K562 (cell line): ENCODE data around the gene ZBTB9. TPM values are rescaled to one million over a fixed set of nuclear protein-coding genes. Genes with fewer than 3 reads are reported as not detected.
A peak's percentile ranks its signal among the peaks of the same experiment; 100 is the strongest.

Experiments
- BCOR ChIP-seq: fragments of 450-650 bp; IDR thresholded peaks from 2 replicates; pipeline ENCODE4 v1.6.1; 2016
- CHD2 ChIP-seq: IDR thresholded peaks from 2 replicates; pipeline ENCODE4 v1.6.1; 2011; ENCODE audit warnings: low read depth, low read length
- DMBX1 ChIP-seq: fragments of 250-450 bp; sonication (Bioruptor Pico); IDR thresholded peaks from 2 replicates; pipeline ENCODE4 v1.8.0; 2022; ENCODE audit warnings: inconsistent platforms, mild to moderate bottlenecking, moderate library complexity, borderline replicate concordance
- ELF1 ChIP-seq: fragments of 200-800 bp; sonication (Bioruptor generic); IDR thresholded peaks from 2 replicates; pipeline ENCODE4 v1.6.1; 2016; ENCODE audit warnings: missing genetic modification characterization, missing compliant biosample characterization
- ETS1 ChIP-seq: conservative IDR thresholded peaks from 2 replicates; pipeline ENCODE4 v1.6.1; 2011; ENCODE audit warnings: low read depth, mild to moderate bottlenecking, low read length; ENCODE audit not compliant: control insufficient read depth
- FOXK1 ChIP-seq: sonication (generic); formaldehyde crosslinking; IDR thresholded peaks from 2 replicates; pipeline ENCODE4 v1.8.0; 2022; ENCODE audit warnings: missing genetic modification reagents, mild to moderate bottlenecking, borderline replicate concordance
- GABPA ChIP-seq: fragments of 200-800 bp; sonication (Bioruptor generic); conservative IDR thresholded peaks from 2 replicates; pipeline ENCODE4 v1.6.1; 2016; ENCODE audit warnings: low read depth, missing genetic modification characterization, missing compliant biosample characterization
- HINFP ChIP-seq: fragments of 450-650 bp; conservative IDR thresholded peaks from 2 replicates; pipeline ENCODE4 v1.6.1; 2016; ENCODE audit warnings: missing genetic modification characterization, low read depth, mild to moderate bottlenecking, control low read depth, missing compliant biosample characterization
- MBD2 ChIP-seq: sonication (generic); IDR thresholded peaks from 2 replicates; pipeline ENCODE4 v1.6.1; 2016; ENCODE audit warnings: low read depth, borderline replicate concordance
- NEUROD1 ChIP-seq: fragments of 150-350 bp; IDR thresholded peaks from 2 replicates; pipeline ENCODE4 v1.6.1; 2014; ENCODE audit warnings: borderline replicate concordance, low read length, low read depth; ENCODE audit not compliant: partially characterized antibody
- NFATC3 ChIP-seq: fragments of 450-650 bp; IDR thresholded peaks from 2 replicates; pipeline ENCODE4 v1.6.1; 2017; ENCODE audit warnings: mild to moderate bottlenecking
- NFYB ChIP-seq: IDR thresholded peaks from 2 replicates; pipeline ENCODE4 v1.6.1; 2011; ENCODE audit warnings: mild to moderate bottlenecking, moderate library complexity; ENCODE audit not compliant: insufficient read length; ENCODE audit errors: extremely low read depth
- RB1 ChIP-seq: fragments of 450-650 bp; IDR thresholded peaks from 2 replicates; pipeline ENCODE4 v1.6.1; 2017; ENCODE audit warnings: low read depth, mild to moderate bottlenecking
- RBBP5 ChIP-seq: fragments of 200-600 bp; sonication (generic); IDR thresholded peaks from 2 replicates; pipeline ENCODE4 v1.6.1; 2012; ENCODE audit warnings: borderline replicate concordance, mild to moderate bottlenecking, low read length, control low read depth, inconsistent platforms; ENCODE audit not compliant: insufficient read depth, poor library complexity, severe bottlenecking
- RBM22 ChIP-seq: fragments of 200-400 bp; formaldehyde crosslinking; IDR thresholded peaks from 2 replicates; pipeline ENCODE4 v1.6.1; 2018; ENCODE audit warnings: low read length, low read depth; ENCODE audit not compliant: poor library complexity, severe bottlenecking
- SMAD3 ChIP-seq: fragments of 450-650 bp; formaldehyde crosslinking; conservative IDR thresholded peaks from 2 replicates; pipeline ENCODE4 v1.4.0; 2020; ENCODE audit warnings: mild to moderate bottlenecking
- SMAD4 ChIP-seq: fragments of 250-450 bp; sonication (Bioruptor Pico); conservative IDR thresholded peaks from 2 replicates; pipeline ENCODE4 v1.8.0; 2021; ENCODE audit warnings: inconsistent platforms, mild to moderate bottlenecking, moderate library complexity
- TCF15 ChIP-seq: fragments of 250-450 bp; sonication (Bioruptor Pico); IDR thresholded peaks from 2 replicates; pipeline ENCODE4 v1.8.0; 2022; ENCODE audit warnings: moderate library complexity, mild to moderate bottlenecking, inconsistent platforms
- ZNF121 ChIP-seq: sonication (generic); formaldehyde crosslinking; conservative IDR thresholded peaks from 2 replicates; pipeline ENCODE4 v1.8.0; 2022; ENCODE audit warnings: missing genetic modification reagents
- ZNF79 ChIP-seq: fragments of 250-450 bp; sonication (Bioruptor Pico); IDR thresholded peaks from 2 replicates; pipeline ENCODE4 v1.4.0; 2020; ENCODE audit warnings: low read depth, mild to moderate bottlenecking, moderate library complexity
- polyA plus RNA-seq, 8 experiments: library from polyadenylated mRNA; depleted of rRNA in 4 of 8; stranded (reverse) in 5 of 8; unstranded in 3 of 8; fragments of >200 nt; fragmentation: Nextera tagmentation in 2 of 8; fragmentation: Illumina TruSeq in 1 of 8; extraction: Ambion mirVana in 2 of 8; extraction: Trizol in 1 of 8; gene quantifications; 2 replicates each; pipeline versions ENCODE4 v1.2.1 to v1.2.3, GENCODE V29; 2011 to 2014; ENCODE audit warnings: inconsistent platforms in 1 of 8, missing spikeins in 1 of 8
- total RNA-seq, 7 experiments: library from RNA; depleted of rRNA in 6 of 7; stranded (reverse); fragments of >200 nt in 6 of 7; fragmentation: Illumina TruSeq in 2 of 7; extraction: Trizol in 2 of 7; gene quantifications; 2 replicates each; pipeline versions ENCODE4 v1.2.1 to v1.2.3, GENCODE V29; 2011 to 2021; ENCODE audit warnings: low replicate concordance in 1 of 7
- TF ChIP-seq, protein P1 (sequence below), 2 experiments: fragments of 200-800 bp in 1 of 2; sonication (Bioruptor generic) in 1 of 2; sonication (generic) in 1 of 2; formaldehyde crosslinking in 1 of 2; IDR thresholded peaks in 1 of 2; conservative IDR thresholded peaks in 1 of 2; 2 replicates each; pipeline versions ENCODE4 v1.5.0 to v1.6.1; 2016 to 2020; ENCODE audit warnings: missing compliant biosample characterization in 1 of 2, missing genetic modification characterization in 1 of 2, missing genetic modification reagents in 1 of 2

ZBTB9 gene
- total and polyA plus RNA-seq, 9 of the 15 experiments (the other 6 are each of a cell fraction or from before 2014, with no cell fraction given): 1.9 to 19.5 (median 10.4) TPM

- TF ChIP-seq ZNF121 (CRISPR knock-in tag) (no peak), FOXK1 (CRISPR knock-in tag) (peak; percentile 48; the same call in 1 of the 2 replicates), SMAD3 (CRISPR knock-in tag) (0 out of 2 replicates have a peak, but pooled peaks have one; percentile 61), TCF15 (CRISPR knock-in tag) (no peak), NFYB (peak; percentile 67), HINFP (tag) (no peak), NFATC3 (no peak), DMBX1 (CRISPR knock-in tag) (peak; percentile 43; the same call in 1 of the 2 replicates), ELF1 (tag) (peak; percentile 79), NEUROD1 (peak; percentile 93), RB1 (peak; percentile 89), RBBP5 (peak; percentile 89), GABPA (tag) (peak; percentile 96), BCOR (peak; percentile 41; the same call in 1 of the 2 replicates), SMAD4 (peak; percentile 73), MBD2 (peak; percentile 97), CHD2 (peak; percentile 82), ZNF79 (no peak), ETS1 (peak; percentile 93), RBM22 (no peak)
- TF ChIP-seq, protein P1, sequence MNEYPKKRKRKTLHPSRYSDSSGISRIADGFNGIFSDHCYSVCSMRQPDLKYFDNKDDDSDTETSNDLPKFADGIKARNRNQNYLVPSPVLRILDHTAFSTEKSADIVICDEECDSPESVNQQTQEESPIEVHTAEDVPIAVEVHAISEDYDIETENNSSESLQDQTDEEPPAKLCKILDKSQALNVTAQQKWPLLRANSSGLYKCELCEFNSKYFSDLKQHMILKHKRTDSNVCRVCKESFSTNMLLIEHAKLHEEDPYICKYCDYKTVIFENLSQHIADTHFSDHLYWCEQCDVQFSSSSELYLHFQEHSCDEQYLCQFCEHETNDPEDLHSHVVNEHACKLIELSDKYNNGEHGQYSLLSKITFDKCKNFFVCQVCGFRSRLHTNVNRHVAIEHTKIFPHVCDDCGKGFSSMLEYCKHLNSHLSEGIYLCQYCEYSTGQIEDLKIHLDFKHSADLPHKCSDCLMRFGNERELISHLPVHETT (CRISPR knock-in tag; conservative IDR thresholded peaks at IDR 0.05 in 1 of 2, IDR thresholded peaks at IDR 0.05 in 1 of 2): peak in 1 of 2 experiments; percentile 95; a peak in 2 of 4 replicates
These were observed at the start of gene ZBTB9 (continued) for GRCh38 chr6:33454009-33454946.
